ENCODE measurements around the gene SLC17A9.

Gene SLC17A9

DNA sequence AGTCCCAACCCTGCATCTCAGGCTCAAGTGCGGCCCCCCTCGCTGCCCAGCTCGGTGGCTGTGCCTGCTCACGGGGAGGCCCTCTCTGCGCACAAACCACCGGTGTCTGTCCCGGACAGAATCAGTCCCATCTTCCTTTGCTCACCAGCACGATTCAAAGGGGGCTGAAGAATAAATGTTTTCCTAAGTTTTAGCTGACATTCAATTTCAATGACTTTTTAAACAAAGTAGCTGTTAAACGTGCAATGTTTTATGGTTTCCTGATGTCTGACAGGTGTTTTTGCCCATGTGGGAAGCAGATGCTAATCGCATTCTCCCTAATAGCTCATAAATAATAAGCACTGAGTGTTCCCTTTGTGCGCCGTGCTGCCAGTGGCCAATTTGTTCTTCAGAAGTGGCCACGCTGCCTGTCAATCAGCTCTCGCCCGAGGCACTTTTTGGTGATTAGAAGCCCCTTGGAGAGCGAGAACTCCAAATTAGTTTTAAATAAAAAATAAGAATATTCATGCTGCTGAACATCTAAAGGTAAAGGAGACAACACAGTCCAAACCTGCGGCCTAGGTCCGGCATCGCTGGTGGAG, 28.0 kb downstream of the SLC17A9 start:
- in situ Hi-C loops (cut with MboI; ENCODE audit: low sequenced_read_pairs): no loop called here

DNA sequence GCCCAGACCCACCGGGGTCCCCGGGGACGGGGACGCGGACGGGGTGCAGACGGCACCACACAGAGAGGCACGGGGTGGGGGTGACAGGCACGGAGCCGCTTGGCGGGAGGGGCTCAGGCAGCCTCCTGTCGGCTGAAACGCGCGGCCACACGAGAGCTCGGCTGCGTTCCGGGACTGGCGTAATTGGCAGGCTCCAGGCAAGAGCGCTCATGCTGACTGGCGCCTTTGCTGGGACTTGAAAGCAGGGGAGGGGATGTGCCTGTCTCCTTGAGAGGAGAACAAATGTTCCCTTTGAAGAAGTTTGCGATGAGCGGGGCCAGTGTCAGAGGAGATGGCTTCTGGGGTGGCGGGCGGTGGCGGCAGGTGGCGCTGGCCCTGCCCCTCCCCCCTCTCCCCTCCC, 28.5 kb downstream of the SLC17A9 start:
- in situ Hi-C loops (cut with MboI; ENCODE audit: low sequenced_read_pairs): no loop called here

DNA sequence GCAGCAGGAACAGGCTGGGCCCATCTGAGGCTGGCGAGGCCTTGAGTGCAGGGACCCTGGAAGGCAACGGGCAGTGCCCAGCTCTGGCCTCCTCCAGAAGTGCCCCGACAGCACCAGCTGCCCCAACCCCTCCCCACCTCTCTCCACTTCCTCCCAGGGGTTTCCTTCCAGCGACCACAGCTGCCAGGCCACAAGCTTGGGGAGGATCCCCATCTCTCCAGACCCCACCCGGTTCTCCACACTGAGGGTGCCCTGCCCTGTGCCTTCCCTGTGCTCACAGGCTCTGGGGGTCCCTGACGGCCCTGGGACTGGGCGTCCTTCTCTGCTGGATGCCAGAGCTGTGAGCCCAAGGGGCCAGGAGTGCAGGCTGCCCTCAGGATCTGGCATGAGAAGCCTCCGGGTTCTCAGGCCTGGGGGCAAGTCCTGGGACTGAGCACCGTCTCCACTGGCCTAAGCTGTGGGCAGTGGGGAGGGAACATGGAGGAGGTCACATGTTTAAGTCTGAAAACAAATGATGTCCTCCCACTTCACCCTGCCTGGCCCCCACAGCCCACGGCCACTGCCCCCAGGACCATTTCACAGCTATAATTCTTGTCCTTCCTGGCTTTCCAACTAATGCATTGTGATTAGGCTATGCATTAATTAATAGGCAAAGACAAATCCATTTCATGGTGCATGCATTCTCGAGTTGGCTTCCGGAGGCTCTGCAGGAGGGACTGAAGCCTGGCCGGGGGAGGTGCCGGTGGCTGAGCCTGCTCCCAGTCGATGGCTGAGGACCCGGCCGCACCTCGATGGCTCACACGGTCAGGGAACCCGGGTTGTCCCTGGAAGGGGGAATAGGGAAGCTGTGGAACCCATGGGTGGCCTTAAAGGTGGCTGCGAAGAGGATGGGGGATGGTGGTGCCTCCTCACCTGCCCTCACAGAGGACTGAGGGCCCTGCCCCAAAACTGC, 29.9 kb downstream of the SLC17A9 start:
- in situ Hi-C loops (cut with MboI; ENCODE audit: low sequenced_read_pairs): no loop called here

DNA sequence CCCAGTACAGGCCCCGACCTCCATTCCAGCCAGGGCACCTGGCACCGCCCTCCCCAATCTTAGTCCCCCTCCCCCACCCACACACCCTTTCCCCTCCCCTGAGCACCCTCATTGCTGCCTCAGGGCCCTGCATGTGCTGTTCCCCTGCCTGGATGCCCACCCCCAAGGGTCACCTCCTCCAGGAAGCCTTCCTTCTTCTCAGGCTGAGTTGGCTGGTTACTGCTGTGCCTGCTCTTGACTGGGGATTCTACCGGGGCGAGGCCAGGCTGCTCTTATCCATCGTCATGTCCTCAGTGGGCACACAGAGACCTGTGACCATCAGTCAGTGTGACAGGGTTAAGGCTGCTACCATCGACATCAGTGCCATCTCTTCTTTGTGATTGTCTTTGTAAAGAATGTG, 30.7 kb downstream of the SLC17A9 start:
- in situ Hi-C loops (cut with MboI; ENCODE audit: low sequenced_read_pairs): no loop called here

DNA sequence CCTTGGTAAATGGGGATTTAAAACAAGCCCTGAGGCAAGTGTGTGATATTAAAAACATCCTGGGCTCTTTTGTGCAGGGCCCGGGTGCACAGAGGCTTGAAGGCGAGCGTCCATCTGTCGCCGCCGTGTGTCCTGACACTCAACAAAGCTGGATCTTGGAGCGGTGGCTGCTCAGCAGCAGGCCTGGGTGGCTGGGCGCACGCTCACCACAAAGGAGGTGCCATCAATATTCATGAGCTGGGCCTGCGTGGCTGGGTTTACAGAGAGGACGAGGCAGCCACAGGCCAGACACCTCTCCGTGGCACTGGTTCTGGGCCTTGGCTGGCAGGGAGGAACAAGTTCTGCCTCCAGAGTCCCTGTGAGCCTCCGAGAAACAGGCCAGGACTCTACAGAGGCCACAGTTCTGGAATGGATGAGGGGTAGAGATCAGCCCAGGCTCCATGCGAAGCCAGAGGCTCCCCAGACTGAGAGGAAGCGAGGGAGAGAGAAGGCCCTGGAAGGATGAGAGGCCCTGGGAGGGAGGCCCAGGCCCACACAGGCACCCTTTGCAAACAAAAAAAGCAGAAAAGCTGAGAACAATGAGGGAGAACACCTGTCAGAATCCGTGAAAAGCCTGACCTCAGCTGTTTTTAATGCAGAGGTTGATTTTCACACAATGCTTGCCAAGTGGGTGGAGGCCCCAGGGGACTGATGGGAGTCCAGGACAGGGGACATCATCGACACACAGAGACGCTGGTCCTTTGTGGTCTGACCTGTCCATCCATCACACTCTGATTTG, 32.3 kb downstream of the SLC17A9 start:
- in situ Hi-C loops (cut with MboI; ENCODE audit: low sequenced_read_pairs): no loop called here

DNA sequence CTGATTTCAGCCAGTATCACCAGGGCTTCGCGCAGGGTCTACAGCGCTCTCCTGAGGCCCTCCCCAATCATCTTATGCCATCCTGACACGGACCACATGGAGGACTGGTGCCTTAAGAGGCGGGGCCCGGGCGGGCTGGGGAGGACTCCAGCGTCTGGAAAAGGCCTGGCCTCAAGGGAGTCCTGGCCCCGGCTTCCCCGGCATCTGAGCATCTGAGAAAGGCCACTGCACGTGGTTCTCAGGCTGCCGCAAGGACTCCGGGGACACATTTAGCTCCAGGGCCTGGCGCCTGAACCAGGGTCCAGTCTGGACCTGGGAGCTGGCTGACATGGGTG, 32.9 kb downstream of the SLC17A9 start:
- in situ Hi-C loops (cut with MboI; ENCODE audit: low sequenced_read_pairs): no loop called here

DNA sequence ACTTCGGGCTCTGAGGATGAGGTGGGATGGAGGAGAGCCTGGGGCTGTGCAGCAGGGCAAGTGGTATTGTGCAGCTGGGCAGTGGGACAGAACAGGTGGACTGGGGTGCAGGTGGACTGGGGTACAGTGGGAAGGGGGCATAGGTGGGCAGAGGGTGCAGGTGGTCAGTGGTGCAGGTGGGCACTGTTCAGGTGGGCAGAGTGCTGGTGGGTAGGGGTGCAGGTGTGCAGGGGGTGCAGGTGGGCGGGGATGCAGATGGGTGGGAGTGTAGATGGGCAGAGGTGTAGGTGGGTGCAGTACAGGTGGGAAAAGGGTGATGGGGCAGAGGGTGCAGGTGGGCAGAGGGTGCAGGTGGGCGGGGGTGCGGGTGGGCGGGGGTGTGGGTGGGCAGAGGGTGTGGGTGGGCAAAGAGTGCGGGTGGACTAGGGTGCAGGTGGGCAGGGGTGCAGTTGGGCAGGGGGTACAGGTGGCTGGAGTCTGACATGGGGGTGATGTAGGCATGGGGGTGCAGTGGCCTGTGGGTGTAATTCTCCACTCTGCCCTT, 33.8 kb downstream of the SLC17A9 start:
- in situ Hi-C loops (cut with MboI; ENCODE audit: low sequenced_read_pairs): no loop called here

DNA sequence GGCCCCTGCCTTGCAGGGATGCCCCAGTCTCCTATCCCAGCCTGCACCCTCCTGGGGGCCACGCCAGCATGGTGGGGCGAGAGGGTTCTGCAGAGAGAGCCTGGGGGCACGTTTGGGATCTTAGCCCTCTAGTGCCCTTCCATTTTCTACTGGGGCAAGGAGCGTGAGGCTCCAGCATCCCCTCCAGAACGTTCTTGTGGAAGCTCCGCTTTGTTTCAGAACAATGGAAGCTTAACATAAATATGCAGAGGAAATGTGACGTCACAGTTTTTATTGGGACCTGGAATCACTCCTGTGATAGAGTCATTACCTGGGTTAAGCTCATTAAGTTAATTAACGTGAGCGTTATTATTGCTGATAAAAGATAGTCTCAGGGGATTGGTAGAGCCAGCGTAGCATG, 34.6 kb downstream of the SLC17A9 start:
- in situ Hi-C loops (cut with MboI; ENCODE audit: low sequenced_read_pairs): no loop called here

DNA sequence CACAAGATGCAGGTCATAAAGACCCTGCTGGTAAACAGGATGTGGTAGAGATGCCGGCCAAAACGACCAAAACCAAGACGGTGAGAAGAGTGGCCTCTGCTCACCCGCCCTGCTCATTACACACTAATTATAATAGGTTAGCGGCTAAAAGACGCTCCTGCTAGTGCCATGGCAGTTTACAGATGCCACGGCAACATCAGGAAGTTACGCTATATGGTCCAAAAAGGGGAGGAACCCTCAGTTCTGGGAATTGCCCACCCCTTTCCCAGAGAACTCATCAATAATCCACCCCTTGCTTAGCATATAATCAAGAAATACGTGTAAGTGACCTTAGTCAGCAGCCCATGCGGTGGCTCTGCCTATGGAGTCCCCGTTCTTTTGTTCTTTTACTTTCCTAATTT, 36.7 kb downstream of the SLC17A9 start:
- in situ Hi-C loops (cut with MboI; ENCODE audit: low sequenced_read_pairs): no loop called here

DNA sequence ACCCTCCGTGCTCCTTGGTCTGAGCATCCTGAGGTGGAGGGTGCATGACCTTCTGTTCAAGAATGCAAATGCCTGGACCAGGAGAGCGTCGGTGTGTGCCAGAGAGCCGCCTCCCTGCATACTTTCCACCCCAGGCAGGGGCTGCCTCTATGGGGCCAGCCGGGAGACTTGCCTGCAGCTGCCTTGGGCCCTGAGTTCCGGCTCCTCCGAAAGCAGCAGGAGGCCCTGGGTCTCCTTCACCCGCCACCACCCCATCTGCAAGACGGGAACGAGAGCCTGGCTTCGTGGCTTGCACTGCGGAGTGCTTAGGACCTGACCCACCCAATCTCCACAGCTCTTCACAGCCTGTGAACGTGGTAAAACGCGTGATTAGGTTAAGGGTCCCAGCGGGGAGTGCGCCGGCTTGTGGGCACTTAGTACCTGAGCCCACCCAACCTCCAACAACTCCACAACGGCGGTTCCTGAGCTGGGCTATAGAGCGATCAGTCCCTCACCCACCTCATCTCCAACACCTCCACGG, 37.9 kb downstream of the SLC17A9 start:
- in situ Hi-C loops (cut with MboI; ENCODE audit: low sequenced_read_pairs): no loop called here

DNA sequence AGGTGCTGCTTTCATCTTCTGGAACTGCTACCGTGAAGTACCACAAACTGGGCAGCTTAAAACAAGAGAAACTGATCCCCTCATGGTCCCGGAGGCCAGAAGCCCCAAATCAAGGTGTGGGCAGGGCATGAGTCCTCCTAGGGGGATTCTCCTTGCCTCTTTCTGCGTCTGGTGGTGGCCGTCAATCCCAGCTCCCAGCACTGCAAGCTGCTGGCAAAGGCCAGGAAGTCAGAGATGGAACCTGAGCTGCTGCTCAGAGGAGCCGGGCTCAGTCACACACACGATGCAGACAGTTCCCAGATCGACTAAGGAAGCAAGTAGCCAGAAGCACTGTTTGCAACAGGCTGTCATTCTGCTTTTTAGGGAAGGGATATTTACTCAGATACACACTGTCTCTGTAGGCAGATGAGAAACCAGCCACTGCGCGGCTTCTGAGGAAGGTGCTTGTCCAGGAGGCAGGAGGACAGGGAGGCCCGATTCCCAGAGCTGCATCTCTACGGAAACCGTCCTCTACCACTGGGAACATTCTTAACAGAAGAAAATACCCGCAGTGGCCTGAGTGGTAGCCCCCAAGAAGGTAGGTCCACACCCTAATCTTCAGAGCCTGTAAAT, 38.8 kb downstream of the SLC17A9 start:
- in situ Hi-C loops (cut with MboI; ENCODE audit: low sequenced_read_pairs): no loop called here

DNA sequence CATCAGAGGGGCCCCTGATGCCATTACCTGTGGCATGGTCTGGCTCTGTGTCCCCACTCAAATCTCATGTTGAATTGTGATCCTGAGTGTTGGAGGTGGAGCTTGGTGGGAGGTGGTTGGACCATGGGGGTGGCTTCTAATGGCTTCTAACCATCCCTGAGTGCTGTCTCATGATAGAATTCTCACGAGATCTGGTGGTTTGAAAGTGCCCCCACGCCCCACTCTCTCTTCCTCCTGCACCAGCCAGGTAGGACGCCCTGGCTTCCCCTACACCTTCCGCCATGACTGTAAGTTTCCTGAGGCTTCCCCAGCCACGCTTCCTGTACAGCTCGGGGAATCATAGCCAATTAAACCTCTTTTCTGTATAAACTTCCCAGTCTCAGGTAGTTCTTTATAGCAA, 39.4 kb downstream of the SLC17A9 start:
- in situ Hi-C loops (cut with MboI; ENCODE audit: low sequenced_read_pairs): no loop called here

DNA sequence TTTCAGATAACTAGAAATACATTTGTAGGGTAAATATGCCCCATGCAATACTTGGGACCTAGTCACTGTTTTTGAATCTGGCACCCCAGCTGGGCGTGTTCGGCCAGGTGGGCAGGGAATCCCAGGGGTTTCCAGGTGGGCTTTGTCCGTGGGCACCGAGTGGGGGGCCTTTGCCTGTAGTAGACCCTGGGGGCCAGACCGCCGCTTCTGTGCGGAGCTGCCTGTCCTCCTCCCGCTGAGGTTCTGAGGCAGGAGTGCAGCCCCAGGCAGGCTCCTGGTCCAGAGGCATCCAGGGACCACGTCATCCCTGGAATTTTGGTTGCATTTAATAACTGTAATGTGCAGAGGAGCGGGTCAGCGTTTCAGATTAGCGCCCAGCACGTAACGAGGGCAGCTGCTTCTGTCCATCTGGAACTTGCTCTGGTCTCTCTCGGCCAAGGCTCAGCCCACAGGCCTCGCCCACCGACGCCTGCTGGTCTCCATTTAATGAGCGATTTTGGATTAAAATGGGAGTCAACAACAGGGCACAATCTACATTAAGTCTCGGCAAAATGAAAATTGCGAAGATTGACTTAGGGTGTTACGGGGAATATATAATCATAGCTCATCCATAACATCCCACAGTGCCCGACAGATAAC, 41.5 kb downstream of the SLC17A9 start:
- in situ Hi-C loops (cut with MboI; ENCODE audit: low sequenced_read_pairs): no loop called here

DNA sequence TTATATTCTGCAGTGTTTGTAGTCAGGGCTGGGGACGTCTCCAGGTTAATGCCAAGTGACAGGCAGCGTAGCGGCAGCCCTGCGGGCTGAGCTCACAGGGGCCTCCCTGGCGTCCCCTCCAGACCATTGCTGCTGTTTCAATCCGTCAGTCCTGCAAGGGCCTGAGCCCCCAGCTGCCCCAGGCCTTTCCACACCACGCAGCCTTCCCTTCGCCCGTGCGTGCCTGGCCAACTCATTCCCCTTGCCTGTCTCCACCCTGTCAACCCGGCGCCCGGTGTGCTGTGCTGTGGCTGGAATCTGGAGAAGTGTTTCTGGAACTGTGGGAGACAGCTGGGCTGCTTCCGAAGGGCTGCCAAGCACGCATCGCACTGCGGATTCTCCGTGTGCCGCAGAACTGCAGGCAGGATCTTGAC, 42.4 kb downstream of the SLC17A9 start:
- in situ Hi-C loops (cut with MboI; ENCODE audit: low sequenced_read_pairs): no loop called here

DNA sequence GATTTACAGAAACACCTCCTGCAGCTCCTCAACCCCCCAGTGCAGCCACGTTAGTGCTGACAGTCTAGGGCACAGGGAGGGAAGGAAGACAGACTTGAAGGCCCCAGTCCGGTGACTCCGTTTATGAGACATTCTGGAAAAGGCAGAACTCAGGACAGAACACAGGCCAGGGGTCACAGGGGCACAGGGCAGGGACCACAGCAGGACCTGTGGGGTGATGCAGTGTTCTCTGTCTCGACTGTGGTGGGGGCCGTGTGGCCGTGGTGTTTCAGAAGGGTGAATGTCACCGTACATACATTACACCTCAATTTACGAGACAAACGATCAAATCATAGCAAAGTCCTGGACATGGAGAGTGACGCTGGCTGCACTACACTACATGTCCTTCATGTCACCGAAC, 43.0 kb downstream of the SLC17A9 start:
- in situ Hi-C loops (cut with MboI; ENCODE audit: low sequenced_read_pairs): no loop called here

DNA sequence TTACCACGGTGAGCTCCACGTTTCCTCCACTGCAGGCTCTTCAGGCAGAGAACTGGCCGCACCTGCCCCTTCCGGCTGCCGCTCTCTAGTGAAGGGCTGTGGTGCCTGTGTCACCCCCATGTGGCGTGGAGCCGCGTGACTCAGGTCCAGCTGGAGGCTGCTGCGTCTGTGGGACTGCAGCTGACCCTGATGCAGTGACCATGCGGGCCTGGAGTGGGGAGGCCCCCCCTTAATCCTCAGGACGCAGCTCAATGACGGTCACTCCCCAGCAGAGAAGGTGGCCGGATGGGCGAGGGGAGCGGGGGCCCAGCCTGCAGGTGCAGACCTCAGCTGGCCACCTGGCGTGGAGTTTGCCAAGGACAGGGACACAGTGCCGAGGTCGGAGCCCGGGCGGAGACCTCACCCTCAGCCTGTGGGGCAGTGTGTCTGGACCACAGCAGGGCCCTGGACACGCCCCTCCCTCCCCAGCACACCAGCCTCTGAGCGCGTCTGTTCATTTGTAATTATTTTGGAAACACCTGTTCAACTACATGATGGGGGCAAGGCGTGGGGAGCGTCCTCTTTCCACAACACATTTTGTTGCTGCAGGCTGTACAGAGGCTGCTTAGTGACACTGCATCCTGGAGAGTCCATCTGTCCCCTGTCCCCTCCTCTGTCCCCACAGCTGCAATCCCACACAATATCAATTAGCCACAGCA, 43.5 kb downstream of the SLC17A9 start:
- in situ Hi-C loops (cut with MboI; ENCODE audit: low sequenced_read_pairs): no loop called here

DNA sequence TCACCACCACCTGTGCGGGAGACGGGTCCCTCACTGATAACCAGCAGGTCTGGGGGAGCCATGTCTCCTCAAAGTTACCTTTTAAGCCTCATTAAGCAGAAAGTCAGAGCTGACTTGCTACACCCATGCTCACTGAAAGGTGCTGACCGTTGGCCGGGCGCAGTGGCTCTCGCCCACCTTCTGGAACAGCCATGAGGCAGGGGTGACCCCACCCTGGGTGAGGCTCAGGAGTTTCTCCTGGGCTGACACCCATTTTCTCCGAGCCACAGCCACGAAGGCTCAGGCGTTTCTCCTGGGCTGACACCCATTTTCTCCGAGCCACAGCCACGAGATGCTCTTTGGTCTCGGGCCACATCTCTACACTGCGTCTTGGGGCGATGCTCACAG, 44.1 kb downstream of the SLC17A9 start:
- in situ Hi-C loops (cut with MboI; ENCODE audit: low sequenced_read_pairs): no loop called here

DNA sequence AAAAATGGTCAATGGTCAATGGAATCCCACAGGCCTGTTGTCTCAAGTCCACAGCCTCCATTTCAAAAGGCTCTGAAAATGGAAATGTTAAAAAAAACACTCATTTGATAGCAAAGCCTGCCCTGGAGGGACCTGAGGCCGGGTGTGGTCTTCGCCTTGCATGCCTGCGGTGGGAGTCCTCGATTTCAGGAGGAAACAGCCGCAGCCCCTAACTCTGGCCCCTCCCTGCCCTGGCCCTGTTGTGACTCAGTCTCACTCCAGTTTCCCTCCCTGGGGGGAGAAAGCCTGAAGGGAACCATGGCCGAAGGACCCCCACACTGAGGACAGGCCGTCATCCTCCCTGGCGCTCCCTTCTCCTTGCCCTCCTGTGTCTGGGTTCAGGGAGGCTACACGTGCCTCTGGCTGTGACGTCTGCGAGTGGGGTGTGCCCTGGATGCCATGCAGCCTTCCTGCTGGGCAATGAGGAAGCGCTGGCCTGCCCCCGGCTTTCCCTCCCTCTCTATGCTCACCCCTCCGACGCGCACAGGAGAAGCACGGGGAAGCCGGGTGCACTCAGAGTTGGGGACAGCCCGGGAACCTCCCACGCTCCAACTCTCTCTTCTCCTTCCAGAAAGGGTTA, 45.0 kb downstream of the SLC17A9 start:
- in situ Hi-C loops (cut with MboI; ENCODE audit: low sequenced_read_pairs): no loop called here

DNA sequence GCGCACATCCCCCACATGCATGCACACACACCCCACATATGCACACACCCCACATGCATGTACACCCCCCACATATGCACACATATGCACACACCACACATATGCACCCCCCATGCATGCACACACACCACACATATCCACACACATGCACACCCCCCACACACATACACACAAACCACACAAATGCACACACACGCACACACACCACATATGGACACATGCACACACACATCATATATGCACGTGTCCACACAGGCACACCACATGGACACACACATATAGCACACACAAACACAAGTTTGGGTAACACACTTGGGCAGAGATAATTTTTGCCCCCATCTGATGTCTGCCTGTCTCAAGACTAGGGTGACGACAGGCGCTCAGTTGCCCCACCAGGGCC, 45.9 kb downstream of the SLC17A9 start:
- in situ Hi-C loops (cut with MboI; ENCODE audit: low sequenced_read_pairs): no loop called here

All from hTERT RPE-1 (cell line).